ENCODE measurements around the gene C8G.

C8G gene

GRCh38 chr9:136972335-136972734 is 27.3 kb downstream of the C8G start:
- DNase-seq: no peak

DNA sequence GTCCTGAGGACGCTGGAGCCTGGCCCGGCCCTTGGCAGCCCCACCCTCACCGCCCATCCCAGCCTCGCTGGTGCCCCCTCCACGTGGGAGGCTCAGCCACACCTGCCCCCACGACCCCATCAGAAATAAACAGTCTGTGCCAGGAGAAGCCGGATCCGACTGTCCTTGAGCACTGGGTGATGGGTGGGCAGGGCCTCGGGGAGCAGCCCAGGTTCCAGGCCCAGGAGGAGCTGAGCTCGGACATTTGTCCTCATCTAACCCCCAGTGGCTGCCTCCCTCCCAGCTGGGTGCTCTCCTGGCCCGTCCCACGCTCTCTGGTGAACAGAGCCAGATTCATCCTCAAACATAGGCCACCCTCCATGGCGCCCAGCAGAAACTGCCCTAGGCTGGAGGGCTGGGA is 27.7 kb downstream of the C8G start:
- no peak for DNase-seq

DNA sequence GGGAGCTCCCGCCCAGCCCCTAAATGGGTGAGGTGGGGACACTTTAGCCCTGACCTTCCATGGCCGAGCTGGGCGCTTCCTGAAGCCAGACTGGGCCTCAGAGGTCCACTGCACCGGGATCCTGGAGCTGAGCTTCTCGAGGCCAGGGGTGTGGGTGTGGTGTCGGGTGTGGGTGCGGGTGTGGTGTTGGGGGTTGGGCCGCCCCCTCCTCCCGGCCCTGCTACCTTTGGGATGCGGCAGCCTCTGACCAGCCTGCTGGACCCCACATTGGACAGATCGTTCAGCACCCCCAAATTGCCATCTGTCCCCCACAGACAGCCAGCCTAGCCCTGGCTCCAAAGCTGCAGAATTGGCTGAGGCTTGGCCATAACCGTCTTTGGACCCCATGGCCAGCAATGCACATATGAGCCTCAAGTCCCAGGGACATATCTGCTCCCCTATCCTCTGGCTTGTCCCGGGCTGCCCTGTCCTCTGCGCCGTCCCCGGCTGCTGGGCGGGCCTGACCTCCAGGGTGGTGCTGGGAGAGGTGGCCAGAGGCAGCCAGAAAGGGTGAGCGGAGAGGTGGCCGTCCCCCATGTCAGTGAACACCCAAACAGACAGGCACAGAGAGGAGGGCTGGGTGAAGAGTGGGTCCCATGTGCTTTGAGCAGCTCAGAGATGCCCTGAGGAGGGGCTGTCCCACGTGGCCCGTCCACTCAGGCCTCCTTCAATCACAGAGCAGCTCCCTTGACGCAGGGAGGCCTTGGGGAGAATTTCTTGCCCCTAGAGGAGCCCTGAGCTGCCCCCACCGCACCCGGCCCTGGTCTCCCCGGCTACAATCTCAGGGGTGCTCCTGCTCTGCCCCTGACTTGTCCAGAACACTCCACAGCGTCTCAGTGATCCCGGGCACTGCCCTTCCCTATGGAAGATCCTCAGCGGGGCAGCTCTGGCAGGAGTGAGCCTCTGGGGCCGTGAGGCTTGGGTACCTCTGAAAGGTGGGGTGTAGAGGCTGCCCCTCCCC is 28.9 kb downstream of the C8G start:
- DNase-seq: no peak

DNA sequence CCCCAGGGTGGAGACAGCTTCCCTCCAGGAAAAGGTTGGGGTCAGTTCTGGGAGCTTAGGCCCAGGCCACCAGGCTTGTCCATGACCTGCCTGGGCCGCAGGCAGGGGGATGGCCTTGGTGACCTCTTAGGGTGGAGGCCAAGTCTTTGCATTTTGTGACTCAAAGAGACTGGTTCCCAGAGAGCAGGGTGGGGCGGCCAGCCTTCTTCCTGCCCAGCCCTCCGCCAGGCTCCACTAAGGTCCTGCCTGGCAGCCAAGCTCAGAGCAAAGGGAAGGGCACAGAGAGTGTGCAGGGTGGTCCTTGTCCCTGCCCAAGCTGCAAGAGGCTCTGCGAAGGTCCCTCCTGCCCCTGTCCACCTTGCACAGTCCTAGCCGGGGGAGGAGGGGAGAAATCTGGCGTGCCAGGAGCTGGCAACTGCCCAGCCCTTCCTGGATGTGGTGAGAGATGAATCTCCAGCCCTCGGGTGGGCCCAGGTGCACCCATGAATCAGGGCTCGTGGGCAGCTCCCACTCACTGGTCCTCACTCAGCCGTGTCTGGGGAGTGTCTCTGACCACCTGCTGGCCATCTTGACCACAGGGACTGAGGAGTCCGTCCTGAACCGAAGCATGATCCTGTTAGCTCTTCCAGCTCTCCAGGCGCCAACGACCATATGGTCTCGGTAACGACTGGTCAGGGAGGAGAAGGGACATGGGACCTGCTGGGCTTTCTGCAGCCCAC is 29.9 kb downstream of the C8G start:
- DNase-seq: no peak

DNA sequence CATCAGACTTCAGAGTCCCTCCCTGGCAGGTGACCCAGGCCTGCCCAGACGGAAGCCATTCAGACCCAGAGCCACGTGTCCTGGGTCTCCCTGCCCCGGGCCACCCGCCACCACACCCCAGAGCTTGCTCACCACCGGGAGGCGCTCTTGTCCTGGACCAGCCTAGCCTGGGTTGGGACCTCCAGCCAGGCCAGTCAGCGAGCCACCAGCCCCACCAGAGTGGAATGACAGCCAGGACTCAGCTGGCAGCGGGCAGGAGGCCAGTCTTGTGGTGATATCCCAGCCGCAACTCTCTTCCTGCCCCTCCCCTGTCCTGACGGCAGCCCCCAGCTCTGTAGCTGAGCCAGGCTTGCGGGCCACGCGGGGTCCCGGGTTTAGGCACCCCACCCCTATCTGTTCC is 30.6 kb downstream of the C8G start:
- DNase-seq: no peak

- no peak for DNase-seq
These were observed 32.2 kb downstream of the C8G start, which contains the start of gene PTGDS for GRCh38 chr9:136977223-136977622. TSS of gene PTGDS (plus strand) at chr9:136977504. CDS start at chr9:136977579, 75 bp downstream.

DNA sequence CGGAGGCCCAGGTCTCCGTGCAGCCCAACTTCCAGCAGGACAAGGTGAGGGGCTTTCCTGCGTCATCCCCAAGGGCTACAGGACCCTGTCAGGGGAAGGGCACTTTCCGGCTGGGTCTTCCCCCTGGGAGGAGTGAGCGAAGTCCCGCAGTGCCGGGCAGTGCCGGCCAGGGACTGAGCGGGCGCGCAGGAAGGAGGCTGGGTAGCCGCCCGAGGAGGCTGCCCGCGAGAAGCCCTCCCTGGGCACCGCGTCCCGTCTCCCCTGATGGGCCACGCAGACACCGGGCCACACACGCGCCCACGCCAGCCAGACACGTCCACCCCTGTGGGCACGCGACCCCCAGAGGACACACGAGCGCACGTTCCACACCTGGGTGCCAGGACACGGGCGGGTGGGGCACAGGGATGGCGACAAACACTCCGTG is 32.6 kb downstream of the C8G start:
- no peak for DNase-seq

DNA sequence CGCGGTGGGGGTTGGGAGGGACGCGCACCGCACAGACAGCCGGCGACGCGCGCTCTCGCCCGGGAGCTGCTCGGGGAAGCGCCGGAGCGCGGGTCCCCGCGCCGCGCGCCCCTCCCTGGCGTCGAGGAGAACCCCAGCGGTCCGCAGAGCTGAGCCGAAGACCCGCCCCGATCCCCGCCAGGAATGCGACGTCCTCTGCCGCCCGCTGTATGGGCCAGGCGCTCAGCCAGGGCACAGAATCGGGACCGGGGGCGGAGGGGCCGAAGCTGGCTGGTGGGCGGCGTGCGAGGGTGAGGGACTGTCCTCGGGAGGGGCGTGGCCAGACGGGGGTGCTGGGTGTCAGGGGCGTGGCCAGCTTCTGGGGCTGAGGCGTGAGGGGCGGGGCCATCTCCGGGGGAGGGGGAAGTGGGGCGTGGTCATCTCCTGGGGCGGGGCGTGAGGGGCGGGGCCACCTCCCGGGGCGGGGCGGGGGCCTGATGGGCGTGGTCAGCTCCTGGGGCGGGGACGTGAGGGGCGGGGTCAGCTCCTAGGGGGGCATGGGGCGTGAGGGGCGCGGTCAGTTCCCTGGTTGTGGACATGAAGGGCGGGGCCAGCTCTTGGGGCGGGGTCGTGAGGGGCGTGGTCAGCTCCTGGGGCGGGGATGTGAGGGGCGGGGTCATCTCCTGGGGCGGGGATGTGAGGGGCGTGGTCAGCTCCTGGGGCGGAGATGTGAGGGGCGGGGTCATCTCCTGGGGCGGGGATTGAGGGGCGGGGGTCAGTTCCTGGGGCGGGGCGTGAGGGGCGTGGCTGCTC is 33.2 kb downstream of the C8G start:
- no peak for DNase-seq

DNA sequence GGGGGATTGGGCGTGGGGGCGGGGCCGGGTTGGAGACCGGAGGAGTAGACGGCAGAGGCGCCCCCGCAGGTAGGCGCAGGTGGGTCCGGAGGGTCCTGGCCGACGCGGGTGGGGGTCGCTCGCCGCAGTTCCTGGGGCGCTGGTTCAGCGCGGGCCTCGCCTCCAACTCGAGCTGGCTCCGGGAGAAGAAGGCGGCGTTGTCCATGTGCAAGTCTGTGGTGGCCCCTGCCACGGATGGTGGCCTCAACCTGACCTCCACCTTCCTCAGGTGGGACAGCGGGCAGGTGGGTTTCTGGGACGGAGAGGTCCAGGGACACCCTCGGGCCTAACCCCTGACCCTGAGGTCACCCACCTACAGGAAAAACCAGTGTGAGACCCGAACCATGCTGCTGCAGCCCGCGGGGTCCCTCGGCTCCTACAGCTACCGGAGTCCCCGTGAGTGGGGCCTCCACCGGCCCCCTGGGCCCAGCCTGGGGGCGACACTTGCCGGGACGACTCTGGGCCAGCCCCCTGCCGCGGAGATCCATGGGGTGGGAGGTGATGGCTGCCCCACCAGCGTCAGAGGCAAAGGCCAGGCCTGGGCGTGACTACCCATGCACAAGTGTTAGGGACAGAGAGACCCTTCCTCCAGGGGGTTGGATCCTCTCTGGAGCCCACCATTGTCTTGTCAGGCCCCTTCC is 34.0 kb downstream of the C8G start:
- no peak for DNase-seq

GRCh38 chr9:136979769-136980587 is 34.9 kb downstream of the C8G start:
- no peak for DNase-seq

- no peak for DNase-seq
These were observed 35.8 kb downstream of the C8G start for GRCh38 chr9:136980669-136981478.

DNA sequence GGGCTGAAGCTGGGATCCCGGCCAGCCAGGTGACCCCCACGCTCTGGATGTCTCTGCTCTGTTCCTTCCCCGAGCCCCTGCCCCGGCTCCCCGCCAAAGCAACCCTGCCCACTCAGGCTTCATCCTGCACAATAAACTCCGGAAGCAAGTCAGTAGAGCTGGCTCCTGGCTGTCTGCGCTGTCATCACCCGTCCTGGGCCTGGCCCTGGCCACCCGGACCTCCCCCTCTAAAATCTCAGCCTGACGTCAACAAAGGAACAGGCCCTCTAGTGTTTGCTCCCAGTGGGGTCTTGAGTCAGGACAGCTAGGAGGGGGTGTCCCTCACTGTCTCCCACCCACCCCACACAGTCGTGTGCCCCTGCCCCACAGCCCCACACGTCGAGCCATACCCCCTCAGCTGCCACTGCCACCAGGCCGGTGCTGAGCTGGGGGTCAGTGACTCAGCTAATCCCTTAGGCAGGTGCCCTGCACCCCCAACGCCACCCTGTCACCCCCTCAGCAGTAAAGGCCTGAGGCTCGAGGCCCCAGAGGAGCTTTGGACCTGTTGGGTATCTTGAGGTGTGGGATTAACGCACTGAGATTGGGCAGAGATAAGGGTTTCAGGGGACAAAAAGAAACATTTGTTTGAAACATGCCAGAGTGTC is 36.7 kb downstream of the C8G start:
- no peak for DNase-seq

- DNase-seq: no peak
These were observed 37.4 kb downstream of the C8G start, which contains the start of gene LCNL1 for GRCh38 chr9:136982232-136983051. TSS of gene LCNL1 (plus strand) at chr9:136982993. CDS start at chr9:136983587, 594 bp downstream.

DNA sequence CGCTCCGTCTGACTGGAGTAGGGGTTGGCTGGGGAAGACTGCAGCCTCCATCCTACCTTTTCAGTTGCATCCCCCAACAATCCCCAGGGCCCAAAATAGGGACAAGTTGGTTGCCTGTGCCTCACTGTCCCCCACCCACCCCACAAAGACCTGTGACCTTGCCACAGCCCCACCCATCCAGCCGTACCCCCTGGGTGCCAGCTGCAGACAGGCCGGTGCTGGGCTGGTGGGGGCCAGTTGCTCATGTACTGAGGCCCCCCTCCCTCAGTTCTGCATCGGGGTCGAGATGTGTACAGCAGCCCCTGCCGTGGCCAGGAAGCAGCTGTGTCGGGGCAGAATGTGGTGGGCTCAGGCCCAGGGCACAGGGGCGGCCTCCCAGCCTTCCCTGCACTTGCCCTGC is 38.1 kb downstream of the C8G start:
- no peak for DNase-seq

- no peak for DNase-seq
These were observed 38.7 kb downstream of the C8G start for GRCh38 chr9:136983656-136984314.

GRCh38 chr9:136984464-136985026 is 39.5 kb downstream of the C8G start:
- DNase-seq: no peak

GRCh38 chr9:136985027-136985602 is 40.1 kb downstream of the C8G start:
- no peak for DNase-seq

- no peak for DNase-seq
These were observed 40.8 kb downstream of the C8G start for GRCh38 chr9:136985853-136986252.

All from NCI-H1092 (cell line).